HepG2 (cell line): Measurements from ENCODE around the gene GNB4. TPM values are rescaled to one million over a fixed set of nuclear protein-coding genes. Genes with fewer than 3 reads are reported as not detected.

Experiments
- ATAC-seq: fragments of 200-7000 bp; cut with Tn5 transposase; 3 replicates; pipeline ENCODE4 v1.9.1; 2020; ENCODE audit warnings: mild to moderate bottlenecking, moderate library complexity
- BruUV-seq: library from RNA; stranded (reverse); fragments of 400-500 nt; replicated peaks from 2 replicates; lab custom pipeline; 2021; lab: Mats Ljungman, UMichigan
- CTCF ChIA-PET: fragments of 300-600 bp; formaldehyde crosslinking; extraction: SDS; loops from one replicate; lab custom pipeline; 2021; ENCODE audit warnings: low total read pairs, inconsistent platforms, low intra/inter-chr PET ratio; lab: Yijun Ruan, JAX
- POLR2A ChIA-PET: fragments of 350-600 bp; sonication (Branson Sonifier 250); formaldehyde crosslinking; loops from one replicate; lab custom pipeline; 2020; ENCODE audit warnings: antibody characterized with exemption, inconsistent platforms; lab: Yijun Ruan, JAX
- DNase-seq: peaks from one replicate; pipeline ENCODE4 v3.0.0-alpha.2; 2015; ENCODE audit warnings: low spot score
- FAIRE-seq: peaks from 3 replicates; lab custom pipeline; 2011; peaks lifted over from hg19 to GRCh38; lab: Jason Lieb, UNC
- H2AFZ ChIP-seq: one replicate; pipeline ENCODE4 v1.6.1; 2011; ENCODE audit warnings: low read length, inconsistent platforms
- H3K27ac ChIP-seq: fragments of 300-600 bp; 3 replicates; pipeline ENCODE4 v1.8.0; 2011; ENCODE audit warnings: mixed run types, mild to moderate bottlenecking, mixed read lengths, low read length, inconsistent platforms; ENCODE audit not compliant: insufficient read depth; ENCODE audit errors: extremely low read length
- H3K27me3 ChIP-seq, 2 experiments: fragments of 200-600 bp in 1 of 2; 2 replicates in 1 of 2; 3 replicates in 1 of 2; pipeline versions ENCODE4 v1.6.0 to v1.8.0; 2011; ENCODE audit warnings: low read length in 2 of 2, mild to moderate bottlenecking in 2 of 2, moderate library complexity in 2 of 2, inconsistent platforms in 1 of 2; ENCODE audit not compliant: insufficient read depth in 2 of 2, control insufficient read depth in 1 of 2
- H3K36me3 ChIP-seq, 2 experiments: fragments of 200-600 bp in 1 of 2; replicated peaks in 1 of 2; 2 replicates in 1 of 2; 3 replicates in 1 of 2; pipeline versions ENCODE4 v1.5.1 to v1.8.0; 2011; ENCODE audit warnings: low read length in 2 of 2, inconsistent platforms in 1 of 2; ENCODE audit not compliant: insufficient read depth in 2 of 2, control insufficient read depth in 1 of 2
- H3K4me1 ChIP-seq: 2 replicates; pipeline ENCODE4 v1.5.1; 2012; ENCODE audit warnings: low read length, inconsistent platforms; ENCODE audit not compliant: insufficient read depth
- H3K4me2 ChIP-seq: 2 replicates; pipeline ENCODE4 v1.6.0; 2011; ENCODE audit warnings: low read depth, low read length, inconsistent platforms
- H3K4me3 ChIP-seq, 3 experiments: fragments of 200-600 bp in 1 of 3; sonication (generic), shearing (Covaris generic) in 1 of 3; replicated peaks in 1 of 3; 2 replicates each; pipeline ENCODE4 v1.5.1; 2011 to 2016; ENCODE audit warnings: low read length in 3 of 3, inconsistent platforms in 2 of 3, low read depth in 2 of 3, mild to moderate bottlenecking in 2 of 3, control low read depth in 1 of 3, mixed read lengths in 1 of 3; ENCODE audit not compliant: insufficient read depth in 1 of 3
- H3K79me2 ChIP-seq: one replicate; pipeline ENCODE4 v1.6.1; 2011; ENCODE audit warnings: low read length, inconsistent platforms; ENCODE audit not compliant: insufficient read depth
- H3K9ac ChIP-seq: 2 replicates; pipeline ENCODE4 v1.6.0; 2011; ENCODE audit warnings: mild to moderate bottlenecking, low read depth, low read length, inconsistent platforms; ENCODE audit not compliant: insufficient read depth
- H3K9me3 ChIP-seq: 2 replicates; pipeline ENCODE4 v1.5.1; 2012; ENCODE audit warnings: mild to moderate bottlenecking, low read length
- H4K20me1 ChIP-seq: 2 replicates; pipeline ENCODE4 v1.6.0; 2011; ENCODE audit warnings: inconsistent platforms, mild to moderate bottlenecking, low read length, moderate library complexity; ENCODE audit not compliant: insufficient read depth
- ATRX ChIP-seq: sonication (generic); formaldehyde crosslinking; IDR thresholded peaks from 2 replicates; pipeline ENCODE4 v1.4.0; 2020; ENCODE audit warnings: missing genetic modification reagents, borderline replicate concordance
- FOSL1 ChIP-seq: sonication (generic); formaldehyde crosslinking; IDR thresholded peaks from 2 replicates; pipeline ENCODE4 v1.9.0; 2021; ENCODE audit warnings: missing genetic modification reagents, borderline replicate concordance
- HHEX ChIP-seq: IDR thresholded peaks from 2 replicates; pipeline ENCODE4 v1.6.1; 2016; ENCODE audit warnings: control low read depth
- HNRNPL ChIP-seq: fragments of 200-400 bp; formaldehyde crosslinking; IDR thresholded peaks from 2 replicates; pipeline ENCODE4 v1.6.1; 2017; ENCODE audit warnings: mild to moderate bottlenecking, low read depth, low read length
- NFKB2 ChIP-seq: sonication (generic); formaldehyde crosslinking; IDR thresholded peaks from 2 replicates; pipeline ENCODE4 v1.4.0; 2020; ENCODE audit warnings: missing genetic modification reagents, borderline replicate concordance
- NR2C2 ChIP-seq: sonication (generic); formaldehyde crosslinking; IDR thresholded peaks from 2 replicates; pipeline ENCODE4 v1.4.0; 2020; ENCODE audit warnings: missing genetic modification reagents, mild to moderate bottlenecking, moderate library complexity, borderline replicate concordance
- PAWR ChIP-seq: sonication (generic); formaldehyde crosslinking; IDR thresholded peaks from 2 replicates; pipeline ENCODE4 v1.4.0; 2020; ENCODE audit warnings: missing genetic modification reagents, mild to moderate bottlenecking, borderline replicate concordance
- PITX1 ChIP-seq: sonication (generic); formaldehyde crosslinking; IDR thresholded peaks from 2 replicates; pipeline ENCODE4 v1.5.1; 2020; ENCODE audit warnings: mild to moderate bottlenecking, missing genetic modification reagents
- POLR2AphosphoS2 ChIP-seq: IDR thresholded peaks from 2 replicates; pipeline ENCODE4 v1.6.1; 2011; ENCODE audit warnings: low read depth, low read length, improper control_type of control experiment
- RBM22 ChIP-seq: fragments of 200-400 bp; formaldehyde crosslinking; optimal IDR thresholded peaks from 2 replicates; pipeline ENCODE3; 2017; ENCODE audit warnings: mild to moderate bottlenecking, low read length, moderate library complexity
- RBM39 ChIP-seq: fragments of 200-400 bp; formaldehyde crosslinking; IDR thresholded peaks from one replicate; pipeline ENCODE4 v1.6.1; 2018; ENCODE audit warnings: antibody characterized with exemption, mild to moderate bottlenecking, low read depth, low read length; ENCODE audit not compliant: poor library complexity, severe bottlenecking
- SMARCE1 ChIP-seq: fragments of 450-650 bp; IDR thresholded peaks from 2 replicates; pipeline ENCODE4 v1.6.1; 2017; ENCODE audit warnings: borderline replicate concordance
- SMC3 ChIP-seq: IDR thresholded peaks from 2 replicates; pipeline ENCODE4 v1.6.1; 2011; ENCODE audit warnings: low read length, improper control_type of control experiment
- SNAPC2 ChIP-seq: sonication (generic); formaldehyde crosslinking; IDR thresholded peaks from 2 replicates; pipeline ENCODE4 v1.8.1; 2022; ENCODE audit warnings: mild to moderate bottlenecking, missing genetic modification reagents
- YEATS2 ChIP-seq: sonication (generic); formaldehyde crosslinking; IDR thresholded peaks from 2 replicates; pipeline ENCODE4 v1.4.0; 2020; ENCODE audit warnings: missing genetic modification reagents, borderline replicate concordance
- ZBTB42 ChIP-seq: sonication (generic); formaldehyde crosslinking; IDR thresholded peaks from 2 replicates; pipeline ENCODE4 v1.5.0; 2020; ENCODE audit warnings: mild to moderate bottlenecking, missing genetic modification reagents
- ZMYM2 ChIP-seq: sonication (generic); formaldehyde crosslinking; IDR thresholded peaks from 2 replicates; pipeline ENCODE4 v1.8.0; 2022; ENCODE audit warnings: mild to moderate bottlenecking, missing genetic modification reagents
- ZNF121 ChIP-seq: sonication (generic); formaldehyde crosslinking; IDR thresholded peaks from 2 replicates; pipeline ENCODE4 v1.5.0; 2020; ENCODE audit warnings: mild to moderate bottlenecking, missing genetic modification reagents
- ZNF205 ChIP-seq: IDR thresholded peaks from 2 replicates; pipeline ENCODE4 v1.6.1; 2018; ENCODE audit warnings: missing biosample characterization, missing genetic modification reagents
- ZNF30 ChIP-seq: sonication (generic); formaldehyde crosslinking; IDR thresholded peaks from 2 replicates; pipeline ENCODE4 v1.5.0; 2020; ENCODE audit warnings: mild to moderate bottlenecking, missing genetic modification reagents
- ZNF557 ChIP-seq: sonication (generic); formaldehyde crosslinking; IDR thresholded peaks from 2 replicates; pipeline ENCODE4 v1.4.0; 2020; ENCODE audit warnings: missing genetic modification reagents
- ZNF589 ChIP-seq: sonication (generic); formaldehyde crosslinking; conservative IDR thresholded peaks from 2 replicates; pipeline ENCODE4 v1.8.0; 2022; ENCODE audit warnings: mild to moderate bottlenecking, moderate library complexity, missing genetic modification reagents
- ZSCAN25 ChIP-seq: sonication (generic); formaldehyde crosslinking; IDR thresholded peaks from 2 replicates; pipeline ENCODE4 v1.8.0; 2022; ENCODE audit warnings: mild to moderate bottlenecking, missing genetic modification reagents
- WGBS: methylation state at CpG from one replicate; pipeline ENCODE4 v1.1.6; 2017; ENCODE audit warnings: low lambda C conversion rate; 5-methylcytosine and 5-hydroxymethylcytosine counted together
- in situ Hi-C: cut with HindIII; loops from 2 replicates; pipeline ENCODE4 v1.10.0; 2017; ENCODE audit warnings: low pct_unique_long_range_greater_than_20kb; ENCODE audit not compliant: extremely low pct_ligation_motif_present
- intact Hi-C: fragments of 100-400 bp; cut with micrococcal nuclease; formaldehyde crosslinking; loops from one replicate; pipeline ENCODE4 v1.10.0; 2022; ENCODE audit not compliant: unreplicated experiment
- polyA plus RNA-seq, 8 experiments: library from polyadenylated mRNA; depleted of rRNA in 3 of 8; stranded (reverse) in 7 of 8; unstranded in 1 of 8; fragments of >200 nt; fragmentation: Illumina TruSeq in 4 of 8; extraction: Trizol in 4 of 8; gene quantifications; 2 replicates each; pipeline versions ENCODE4 v1.2.1 to v1.2.3, GENCODE V29; 2011 to 2016; ENCODE audit warnings: low read depth in 4 of 8, missing spikeins in 1 of 8, mixed read lengths in 1 of 8; ENCODE audit not compliant: insufficient read depth in 1 of 8
- total RNA-seq, 5 experiments: library from RNA; depleted of rRNA; stranded (reverse); fragments of >200 nt; fragmentation: Illumina TruSeq; extraction: Trizol; gene quantifications; 2 replicates each; pipeline ENCODE4 v1.2.3, GENCODE V29; 2016; ENCODE audit warnings: low read depth in 1 of 5
- TF ChIP-seq, protein P1 (sequence below): IDR thresholded peaks from 2 replicates; pipeline ENCODE4 v1.6.1; 2016
- TF ChIP-seq, protein P2 (sequence below): sonication (generic); IDR thresholded peaks from 2 replicates; pipeline ENCODE4 v1.6.1; 2016; ENCODE audit warnings: low read depth, borderline replicate concordance

Gene GNB4
- total and polyA plus RNA-seq, 2 of the 13 experiments (the other 11 are each of a cell fraction or from before 2014, with no cell fraction given), result 0.07 to 0.13 TPM

DNA sequence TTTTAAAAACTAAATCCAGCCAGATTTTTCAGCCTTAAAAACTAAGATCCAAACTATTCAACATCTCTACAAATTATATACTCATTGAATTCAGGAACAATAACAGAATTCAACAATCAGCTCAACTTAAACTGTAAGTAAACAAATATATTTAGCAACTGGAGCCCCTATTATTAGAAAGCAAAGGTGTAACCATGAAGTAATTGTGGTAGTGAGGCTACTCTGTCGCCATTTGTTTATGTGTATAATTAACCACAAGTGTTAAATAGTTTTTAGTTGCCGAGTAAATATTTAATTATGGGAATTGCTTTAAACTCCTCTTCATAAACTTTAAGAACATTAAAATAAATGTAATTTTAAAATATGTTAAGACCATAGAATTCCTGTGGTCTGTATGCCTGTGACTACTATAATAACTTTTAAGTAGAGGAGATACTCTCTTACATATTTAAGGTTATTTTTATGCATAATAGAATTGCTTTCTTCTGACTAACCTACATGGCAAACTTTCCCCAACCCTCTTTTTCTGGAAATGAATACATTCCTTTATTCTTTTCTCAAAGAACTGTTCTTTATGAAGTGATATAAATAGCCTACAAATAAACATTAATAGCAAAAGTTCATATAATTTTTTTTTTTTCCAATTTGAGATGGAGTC, 52.6 kb downstream of the GNB4 start (continued):
- TF ChIP-seq ATRX (CRISPR knock-in tag) (no peak), ZNF589 (CRISPR knock-in tag) (no peak), SMC3 (no peak), YEATS2 (no peak), RBM39 (no peak), ZMYM2 (no peak), HHEX (CRISPR knock-in tag) (no peak), ZNF557 (CRISPR knock-in tag) (no peak), ZNF121 (CRISPR knock-in tag) (no peak), ZSCAN25 (CRISPR knock-in tag) (no peak), PAWR (CRISPR knock-in tag) (no peak)
- TF ChIP-seq, protein P1, sequence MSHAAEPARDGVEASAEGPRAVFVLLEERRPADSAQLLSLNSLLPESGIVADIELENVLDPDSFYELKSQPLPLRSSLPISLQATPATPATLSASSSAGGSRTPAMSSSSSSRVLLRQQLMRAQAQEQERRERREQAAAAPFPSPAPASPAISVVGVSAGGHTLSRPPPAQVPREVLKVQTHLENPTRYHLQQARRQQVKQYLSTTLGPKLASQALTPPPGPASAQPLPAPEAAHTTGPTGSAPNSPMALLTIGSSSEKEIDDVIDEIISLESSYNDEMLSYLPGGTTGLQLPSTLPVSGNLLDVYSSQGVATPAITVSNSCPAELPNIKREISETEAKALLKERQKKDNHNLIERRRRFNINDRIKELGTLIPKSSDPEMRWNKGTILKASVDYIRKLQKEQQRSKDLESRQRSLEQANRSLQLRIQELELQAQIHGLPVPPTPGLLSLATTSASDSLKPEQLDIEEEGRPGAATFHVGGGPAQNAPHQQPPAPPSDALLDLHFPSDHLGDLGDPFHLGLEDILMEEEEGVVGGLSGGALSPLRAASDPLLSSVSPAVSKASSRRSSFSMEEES (CRISPR knock-in tag), result no peak

GRCh38 chr3:179391906-179392305, 59.4 kb downstream of the GNB4 start:
- FAIRE-seq, result no peak
- POLR2A ChIA-PET, result no interaction called here
- H3K4me2 ChIP-seq, result no peak overlapping the region
- DNase-seq, result no peak
- H2AFZ ChIP-seq, result no peak overlapping the region
- no peaks in the 10 kb centered on the region for H3K27me3 ChIP-seq
- H3K36me3 ChIP-seq, result peaks cover 8 to 27% of the 10 kb centered on the region in 2 experiments; a peak in 4 of 5 replicates
- 92% methylated on average over 1 of the region's 1 CpG for WGBS
- no peaks in the 10 kb centered on the region for H4K20me1 ChIP-seq
- no TSS peak for BruUV-seq
- H3K9me3 ChIP-seq, result no peaks in the 10 kb centered on the region
- CTCF ChIA-PET, result no interaction called here
- no peaks in the 10 kb centered on the region for H3K4me1 ChIP-seq
- intact Hi-C loops, result no loop called here
- in situ Hi-C loops, result no loop called here
- no peak overlapping the region for H3K4me3 ChIP-seq
- H3K79me2 ChIP-seq, result no peaks in the 10 kb centered on the region
- no peak overlapping the region for H3K27ac ChIP-seq
- no peak for ATAC-seq
- no peak overlapping the region for H3K9ac ChIP-seq
- TF ChIP-seq NFKB2 (CRISPR knock-in tag) (no peak), PITX1 (no peak), SNAPC2 (no peak), FOSL1 (no peak), POLR2AphosphoS2 (no peak), ZNF30 (CRISPR knock-in tag) (no peak), ZBTB42 (CRISPR knock-in tag) (no peak), ZNF205 (CRISPR knock-in tag) (no peak), SMARCE1 (no peak), RBM22 (no peak), NR2C2 (CRISPR knock-in tag) (no peak), HNRNPL (no peak)
- TF ChIP-seq, protein P2, sequence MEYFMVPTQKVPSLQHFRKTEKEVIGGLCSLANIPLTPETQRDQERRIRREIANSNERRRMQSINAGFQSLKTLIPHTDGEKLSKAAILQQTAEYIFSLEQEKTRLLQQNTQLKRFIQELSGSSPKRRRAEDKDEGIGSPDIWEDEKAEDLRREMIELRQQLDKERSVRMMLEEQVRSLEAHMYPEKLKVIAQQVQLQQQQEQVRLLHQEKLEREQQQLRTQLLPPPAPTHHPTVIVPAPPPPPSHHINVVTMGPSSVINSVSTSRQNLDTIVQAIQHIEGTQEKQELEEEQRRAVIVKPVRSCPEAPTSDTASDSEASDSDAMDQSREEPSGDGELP, result no peak
